ENCODE results near the gene ADAP1.

Gene ADAP1

GRCh38 chr7:901388-902154 lies 52.9 kb downstream of the ADAP1 start:
- no peak for TF ChIP-seq CTCF (IDR thresholded peaks at IDR 0.05; ENCODE audit: low read depth, low read length)
- no peak overlapping the region for H3K4me3 ChIP-seq (ENCODE audit: low read depth, low read length)

- no peak overlapping the region for H3K4me3 ChIP-seq (ENCODE audit: low read depth, low read length)
- TF ChIP-seq CTCF (IDR thresholded peaks at IDR 0.05; ENCODE audit: low read depth, low read length), result no peak
These were observed 53.5 kb downstream of the ADAP1 start for GRCh38 chr7:901041-901387.

GRCh38 chr7:900331-901040 lies 54.0 kb downstream of the ADAP1 start:
- no peak for TF ChIP-seq CTCF (IDR thresholded peaks at IDR 0.05; ENCODE audit: low read depth, low read length)
- no peak overlapping the region for H3K4me3 ChIP-seq (ENCODE audit: low read depth, low read length)

- no peak overlapping the region for H3K4me3 ChIP-seq (ENCODE audit: low read depth, low read length)
- no peak for TF ChIP-seq CTCF (IDR thresholded peaks at IDR 0.05; ENCODE audit: low read depth, low read length)
These were observed 54.7 kb downstream of the ADAP1 start for GRCh38 chr7:899806-900205.

- no peak for TF ChIP-seq CTCF (IDR thresholded peaks at IDR 0.05; ENCODE audit: low read depth, low read length)
- H3K4me3 ChIP-seq (ENCODE audit: low read depth, low read length), result no peak overlapping the region
These were observed 55.4 kb downstream of the ADAP1 start for GRCh38 chr7:898855-899681.

GRCh38 chr7:898460-898854 lies 56.0 kb downstream of the ADAP1 start:
- no peak for TF ChIP-seq CTCF (IDR thresholded peaks at IDR 0.05; ENCODE audit: low read depth, low read length)
- no peak overlapping the region for H3K4me3 ChIP-seq (ENCODE audit: low read depth, low read length)

All from WI38 (cell line).